Nephron progenitor cell (in vitro differentiated cells): Measurements from ENCODE around the gene CTRB2.

ENCODE experiments used
- DNase-seq: peaks from one replicate; pipeline ENCODE4 v3.0.0; 2021
- H3K27ac Mint-ChIP-seq: 2 replicates; pipeline ENCODE4 v1.8.0; 2021; ENCODE audit warnings: mild to moderate bottlenecking, moderate library complexity, mixed read lengths
- H3K27me3 Mint-ChIP-seq: 2 replicates; pipeline ENCODE4 v1.8.0; 2021; ENCODE audit warnings: mild to moderate bottlenecking, low read depth, mixed read lengths; ENCODE audit not compliant: poor library complexity
- H3K36me3 Mint-ChIP-seq: 2 replicates; pipeline ENCODE4 v1.8.0; 2021; ENCODE audit warnings: low read depth, mixed read lengths
- H3K4me1 Mint-ChIP-seq: 2 replicates; pipeline ENCODE4 v1.8.0; 2021; ENCODE audit warnings: mixed read lengths
- H3K4me3 Mint-ChIP-seq: 2 replicates; pipeline ENCODE4 v1.8.0; 2021; ENCODE audit warnings: mild to moderate bottlenecking, moderate library complexity, mixed read lengths
- H3K9me3 Mint-ChIP-seq: 2 replicates; pipeline ENCODE4 v1.8.0; 2021; ENCODE audit warnings: mild to moderate bottlenecking, moderate library complexity, mixed read lengths
- CTCF ChIP-seq: fragments of 200-600 bp; sonication (generic); IDR thresholded peaks from 2 replicates; pipeline ENCODE4 v1.5.0; 2021; ENCODE audit warnings: antibody characterized with exemption

The CTRB2 gene

GRCh38 chr16:75176926-75177325 is 30.0 kb downstream of the CTRB2 start:
- Mint-ChIP-seq H3K9me3 (peaks cover 96% of the 10 kb centered on the region), H3K27ac (no peak overlapping the region), H3K27me3 (peaks cover 11% of the 10 kb centered on the region), H3K36me3 (peaks cover 67% of the 10 kb centered on the region), H3K4me1 (no peaks in the 10 kb centered on the region), H3K4me3 (no peak overlapping the region)
- no peak for TF ChIP-seq CTCF
- DNase-seq: no peak

GRCh38 chr16:75175074-75175473 is 31.9 kb downstream of the CTRB2 start:
- Mint-ChIP-seq H3K36me3 (peaks cover 84% of the 10 kb centered on the region), H3K4me1 (no peaks in the 10 kb centered on the region), H3K9me3 (peaks cover 97% of the 10 kb centered on the region), H3K27me3 (peaks cover 11% of the 10 kb centered on the region), H3K27ac (no peak overlapping the region), H3K4me3 (no peak overlapping the region)
- no peak for TF ChIP-seq CTCF
- no peak for DNase-seq

- Mint-ChIP-seq H3K36me3 (peaks cover 95% of the 10 kb centered on the region), H3K27ac (no peak overlapping the region), H3K4me1 (no peaks in the 10 kb centered on the region), H3K9me3 (peaks cover 100% of the 10 kb centered on the region), H3K27me3 (peaks cover 7% of the 10 kb centered on the region), H3K4me3 (no peak overlapping the region)
- no peak for TF ChIP-seq CTCF
- DNase-seq: no peak
Measured at GRCh38 chr16:75172578-75172977, 34.4 kb downstream of the CTRB2 start.

GRCh38 chr16:75169899-75170405 is 37.0 kb downstream of the CTRB2 start:
- H3K27ac Mint-ChIP-seq: no peak overlapping the region
- DNase-seq: no peak
- H3K4me3 Mint-ChIP-seq: no peak overlapping the region
- H3K9me3 Mint-ChIP-seq: peaks cover 100% of the 10 kb centered on the region
- H3K4me1 Mint-ChIP-seq: no peaks in the 10 kb centered on the region
- H3K36me3 Mint-ChIP-seq: peaks cover 100% of the 10 kb centered on the region
- no peak for TF ChIP-seq CTCF
- H3K27me3 Mint-ChIP-seq: peaks cover 2% of the 10 kb centered on the region

- no peak for TF ChIP-seq CTCF
- Mint-ChIP-seq H3K4me3 (no peak overlapping the region), H3K9me3 (peaks cover 96% of the 10 kb centered on the region), H3K36me3 (peaks cover 100% of the 10 kb centered on the region), H3K4me1 (no peaks in the 10 kb centered on the region), H3K27ac (no peak overlapping the region), H3K27me3 (peaks cover 4% of the 10 kb centered on the region)
- no peak for DNase-seq
Measured at GRCh38 chr16:75160386-75160785, 46.6 kb downstream of the CTRB2 start.
